GM19099 (cell line): Measurements from ENCODE around the gene RCL1.

ENCODE experiments used
- POLR2A ChIP-seq: IDR thresholded peaks from 3 replicates; pipeline ENCODE4 v1.6.1; 2011; ENCODE audit warnings: low read depth; ENCODE audit not compliant: insufficient read length; ENCODE audit errors: extremely low read depth

Gene RCL1

GRCh38 chr9:4792572-4793458 is at the start of gene RCL1:
Gene RCL1 (plus strand): TSS chr9:4792944. CDS start chr9:4793092, 148 bp downstream.
- TF ChIP-seq POLR2A: peak; percentile 79

- no peak for TF ChIP-seq POLR2A
Measured at GRCh38 chr9:4743131-4743875, 49.4 kb upstream of the RCL1 start.

GRCh38 chr9:4746278-4747030 is 46.3 kb upstream of the RCL1 start:
- no peak for TF ChIP-seq POLR2A

- TF ChIP-seq POLR2A: no peak
Measured at GRCh38 chr9:4748612-4749011, 44.1 kb upstream of the RCL1 start.

DNA sequence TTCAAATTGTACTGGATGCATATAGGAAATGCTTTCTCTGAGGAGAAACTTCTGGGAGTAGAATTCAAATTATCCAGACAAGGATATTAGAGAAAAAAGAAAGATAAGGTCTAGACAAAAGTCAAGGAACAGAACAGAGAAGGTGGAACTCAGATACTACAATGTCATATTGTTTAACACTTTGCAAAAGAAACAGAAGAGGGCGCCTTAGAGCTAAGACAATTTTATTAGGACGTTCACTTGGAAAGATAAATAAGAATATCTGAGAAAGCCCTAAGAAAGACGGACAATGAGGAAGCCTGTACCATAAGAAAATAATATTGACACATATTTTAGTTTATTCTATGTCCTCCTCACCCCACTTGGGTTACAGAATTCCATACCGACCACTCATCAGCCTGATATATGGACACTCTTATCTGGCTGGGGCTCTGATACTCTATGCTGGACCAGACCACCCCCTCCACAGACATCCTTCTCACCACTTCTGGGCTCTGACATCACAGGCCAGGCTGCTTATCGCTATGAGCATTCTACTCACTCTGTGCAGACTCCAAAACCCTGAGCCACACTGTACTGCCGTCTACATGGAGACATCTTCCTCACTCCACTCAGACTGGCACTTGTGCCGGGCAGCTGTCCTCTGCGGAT is 42.6 kb upstream of the RCL1 start:
- no peak for TF ChIP-seq POLR2A

DNA sequence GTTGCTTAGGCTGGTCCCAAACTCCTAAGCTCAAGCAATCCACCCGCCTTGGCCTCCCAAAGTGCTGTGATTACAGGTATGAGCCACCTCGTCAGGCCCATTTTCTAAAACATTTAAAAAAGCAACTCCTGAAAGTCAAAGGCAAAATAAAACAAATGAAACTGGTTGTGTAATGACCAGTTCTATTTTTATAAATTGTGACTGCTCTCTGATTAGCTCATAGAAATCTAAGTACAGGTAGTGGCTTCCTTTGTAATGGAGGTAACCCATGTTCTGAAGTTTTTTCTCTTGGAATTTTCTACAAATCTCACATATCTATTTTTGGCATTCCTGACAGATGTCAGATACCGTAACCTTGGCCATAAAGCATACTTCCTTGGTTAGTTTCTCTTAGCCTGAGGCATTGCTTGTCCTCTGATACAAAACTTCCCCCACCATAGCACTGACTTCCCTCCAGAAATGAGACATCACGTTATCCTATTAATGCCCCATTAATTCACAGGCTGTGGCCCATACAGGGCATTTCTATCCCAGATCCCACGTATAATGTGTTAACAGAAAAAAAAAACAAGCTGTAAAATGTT is 37.6 kb upstream of the RCL1 start:
- TF ChIP-seq POLR2A: no peak

- no peak for TF ChIP-seq POLR2A
Measured at GRCh38 chr9:4756420-4756819, 36.3 kb upstream of the RCL1 start.

DNA sequence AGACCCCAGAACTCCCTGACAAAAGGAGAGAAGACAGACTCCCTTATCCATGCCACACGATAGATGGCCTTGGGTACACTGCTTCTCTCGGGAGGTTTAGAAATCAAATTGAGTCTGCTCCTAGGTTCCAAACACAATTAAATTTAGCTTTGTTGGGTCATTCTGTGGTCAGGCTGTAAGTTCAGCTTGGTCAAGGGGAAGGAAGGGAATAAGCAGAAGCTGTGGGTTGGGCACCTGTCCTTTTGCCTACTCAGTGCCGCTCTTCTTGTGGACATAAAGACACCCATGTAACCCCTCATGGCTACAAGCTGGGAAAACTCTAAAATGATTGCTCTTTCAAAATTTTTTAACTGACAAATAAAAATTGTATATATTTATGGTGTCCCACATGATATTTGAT is 32.6 kb upstream of the RCL1 start:
- no peak for TF ChIP-seq POLR2A

DNA sequence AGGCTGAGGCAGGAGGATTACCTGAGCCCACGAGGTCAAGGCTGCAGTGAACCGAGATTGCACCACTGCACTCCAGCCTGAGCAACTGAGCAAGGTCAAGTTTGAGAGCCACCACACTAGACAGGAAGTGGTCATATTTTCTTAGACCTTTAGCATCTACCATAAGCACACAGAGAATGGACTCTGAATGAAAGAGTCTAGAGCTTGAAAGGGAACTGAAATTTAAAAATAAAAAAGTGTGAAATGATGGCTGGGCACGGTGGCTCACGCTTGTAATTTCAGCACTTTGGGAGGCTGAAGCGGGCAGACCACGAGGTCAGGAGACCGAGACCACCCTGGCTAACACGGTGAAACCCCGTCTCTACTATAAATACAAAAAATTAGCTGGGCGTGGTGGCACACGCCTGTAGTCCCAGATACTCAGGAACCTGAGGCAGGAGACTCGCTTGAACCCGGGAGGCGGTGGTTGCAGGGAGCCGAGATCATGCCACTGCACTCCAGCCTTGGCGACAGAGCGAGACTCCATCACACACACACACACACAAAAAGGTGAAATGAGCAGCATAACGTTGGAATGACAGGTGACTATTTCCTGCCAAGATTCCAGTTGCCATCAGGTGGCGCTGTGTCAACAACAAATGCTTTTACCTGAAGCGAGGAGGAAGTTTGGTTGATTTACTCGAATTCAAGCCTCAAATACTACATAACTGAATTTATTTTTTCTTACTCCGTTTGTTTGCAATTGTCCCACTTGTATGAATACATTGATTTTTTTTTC is 30.4 kb upstream of the RCL1 start:
- no peak for TF ChIP-seq POLR2A

GRCh38 chr9:4762886-4763541 is 29.7 kb upstream of the RCL1 start:
- no peak for TF ChIP-seq POLR2A

DNA sequence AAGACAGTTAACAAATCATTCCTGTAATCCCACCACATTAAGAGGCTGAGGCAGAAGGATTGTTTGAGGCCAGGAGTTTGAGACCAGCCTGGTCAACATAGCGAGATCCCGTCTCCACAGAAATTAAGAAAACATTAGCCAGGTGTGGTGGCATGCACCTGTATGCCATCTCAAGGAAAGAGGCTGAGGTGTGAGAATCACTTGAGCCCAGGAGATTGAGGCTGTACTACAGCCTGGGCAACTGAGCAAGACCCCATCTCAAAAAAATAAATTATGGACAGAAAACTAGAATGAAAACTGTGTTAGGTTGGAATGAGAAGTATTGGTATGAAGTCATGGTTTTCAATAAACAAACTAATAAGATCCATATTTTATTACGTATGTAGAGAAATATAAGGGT is 28.7 kb upstream of the RCL1 start:
- TF ChIP-seq POLR2A: no peak

- no peak for TF ChIP-seq POLR2A
Measured at GRCh38 chr9:4768681-4769080, 24.1 kb upstream of the RCL1 start.
